Measurements from ENCODE around the gene IQGAP3.

Gene IQGAP3

DNA sequence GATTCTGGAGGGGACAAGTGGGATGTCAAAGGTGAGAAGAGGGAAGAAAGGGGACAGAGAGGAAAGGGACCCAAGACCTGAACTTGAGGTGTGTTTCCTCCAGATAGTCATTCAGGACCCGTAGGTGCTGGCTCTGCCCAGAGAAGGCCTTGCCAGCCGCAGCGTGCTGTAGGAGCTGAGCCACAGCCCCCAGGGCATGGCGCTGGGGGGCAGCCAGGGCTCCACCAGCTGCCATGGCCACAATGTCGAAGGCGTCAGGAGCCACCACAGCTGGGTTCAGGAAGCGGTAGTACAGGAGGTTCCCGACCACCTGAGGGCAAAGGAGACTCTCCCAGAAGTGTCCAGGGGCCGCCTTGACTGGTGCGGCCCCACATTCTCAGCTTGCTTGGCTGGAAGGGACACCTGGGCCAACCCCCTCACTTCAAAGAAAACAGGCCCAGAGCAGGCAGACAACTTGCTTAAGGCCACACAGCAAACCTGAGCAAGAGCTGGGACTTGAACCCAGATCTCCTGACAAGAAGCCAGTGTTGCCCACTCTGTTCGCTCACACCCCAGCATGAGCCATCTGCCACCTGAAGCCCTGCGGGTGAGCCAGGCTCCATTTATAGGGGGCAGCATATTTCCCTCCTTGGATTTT lies 37.8 kb downstream of the IQGAP3 start:
- no peak for DNase-seq

DNA sequence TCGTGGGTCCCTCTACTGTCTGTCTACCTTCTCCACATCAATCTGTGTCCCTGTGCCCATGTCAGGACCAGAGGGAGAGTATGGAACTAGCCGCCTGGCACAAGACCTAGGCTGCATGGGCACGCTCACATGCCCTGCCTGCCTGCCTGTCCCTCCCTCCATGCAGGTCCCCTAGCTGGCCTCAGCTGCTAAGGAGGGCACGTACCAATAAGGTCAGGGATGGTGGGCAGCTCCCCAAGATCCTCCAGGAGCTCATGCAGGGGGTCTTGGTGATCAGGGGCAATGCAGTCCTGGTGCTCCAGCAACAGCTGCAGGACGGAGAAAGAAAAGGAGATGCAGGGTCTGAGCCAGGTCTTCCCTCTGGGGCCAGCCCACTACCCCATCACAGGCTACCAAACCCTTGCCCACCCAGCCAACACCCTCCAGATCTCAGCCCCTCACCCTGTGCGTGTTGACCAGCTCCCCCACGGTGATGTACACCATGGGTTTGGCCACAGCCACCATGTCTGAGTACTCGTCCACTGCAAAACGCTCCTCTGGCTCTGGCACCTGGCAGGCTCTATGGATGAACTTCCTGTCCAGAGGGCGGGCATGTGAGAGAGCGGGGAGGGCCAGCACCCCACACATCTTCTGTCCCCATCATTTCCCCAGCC lies 38.7 kb downstream of the IQGAP3 start:
- no peak for DNase-seq

DNA sequence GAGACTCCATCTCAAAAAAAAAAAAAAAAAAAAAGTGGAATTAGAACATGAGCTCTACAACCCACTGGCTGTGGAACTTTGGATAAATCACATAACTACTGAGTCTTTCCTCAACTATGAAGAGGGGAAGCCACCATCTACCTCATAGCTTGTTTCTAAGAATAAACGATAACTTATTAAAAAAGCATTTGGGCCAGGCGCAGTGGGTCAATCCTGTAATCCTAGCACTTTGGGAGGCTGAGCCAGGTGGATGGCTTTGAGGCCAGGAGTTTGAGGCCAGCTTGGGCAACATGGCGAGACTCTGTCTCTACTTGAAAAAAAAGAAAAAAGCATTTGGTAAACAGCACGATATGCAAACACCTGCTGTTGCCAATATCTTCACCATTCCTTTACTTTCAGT lies 40.0 kb downstream of the IQGAP3 start:
- DNase-seq = no peak

DNA sequence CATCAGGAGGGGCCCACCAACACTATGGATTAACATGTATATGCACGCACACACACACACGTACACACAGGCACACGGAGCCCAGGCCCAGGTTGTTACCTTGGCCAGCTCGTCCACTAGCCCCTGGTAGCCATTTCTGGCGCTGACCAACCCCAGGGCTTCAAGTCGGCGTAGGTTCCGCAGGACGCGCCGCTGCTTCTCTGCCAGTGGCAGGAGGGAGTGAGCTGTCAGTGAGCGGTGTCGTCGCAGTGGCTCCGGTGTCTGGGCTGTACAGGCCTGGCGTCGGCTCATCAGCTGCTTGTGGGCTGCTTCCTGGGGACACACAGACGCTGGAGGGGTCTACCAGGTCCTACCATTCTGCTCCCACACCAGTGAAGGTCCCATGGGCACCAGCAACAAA lies 42.4 kb downstream of the IQGAP3 start:
- DNase-seq = no peak

DNA sequence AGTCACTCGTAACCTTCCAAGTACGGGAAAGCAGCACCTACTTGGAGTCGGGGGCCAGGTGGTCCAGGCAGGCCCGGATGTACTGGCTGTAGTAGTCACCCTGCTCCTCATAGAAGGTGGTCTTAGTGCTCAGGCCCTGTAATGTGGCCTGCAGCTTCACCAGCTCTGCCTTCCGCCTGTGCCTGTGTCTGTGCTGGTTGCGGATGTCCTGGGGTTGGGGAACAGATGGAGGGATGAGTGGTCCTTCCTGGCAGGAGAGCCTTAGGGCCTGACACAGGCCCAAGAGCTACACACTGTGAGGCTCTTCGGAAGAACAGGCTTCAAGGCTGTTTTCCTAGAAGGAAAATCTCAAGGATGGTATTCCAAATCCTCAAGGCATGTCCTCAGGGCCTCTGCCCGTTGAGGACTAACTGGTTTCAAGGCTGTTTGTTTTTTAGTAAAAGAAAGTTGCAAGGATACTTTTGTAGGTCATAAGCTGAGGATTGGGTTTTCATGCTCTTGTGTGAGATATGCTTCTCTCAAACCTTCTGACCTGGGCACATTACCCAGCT lies 43.4 kb downstream of the IQGAP3 start:
- DNase-seq = no peak

DNA sequence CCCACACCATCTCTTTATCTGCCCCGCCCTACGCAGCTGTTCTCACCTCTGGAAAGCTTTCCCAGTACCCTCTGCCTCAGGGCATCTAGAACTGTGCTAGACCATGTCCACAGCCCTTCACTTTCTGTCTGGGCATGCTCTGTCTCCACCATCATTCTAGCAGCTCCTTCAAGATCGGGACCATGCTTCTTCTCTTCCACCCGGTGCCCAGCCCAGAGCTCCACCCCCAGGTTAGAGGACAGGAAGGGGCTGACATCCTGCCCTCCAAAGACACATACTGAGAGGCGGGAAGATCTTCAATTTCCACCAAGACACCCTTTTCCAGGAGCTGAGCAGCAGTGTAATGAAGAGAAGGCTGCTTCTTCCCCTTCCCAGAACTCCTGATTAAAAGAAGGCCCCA lies 44.1 kb downstream of the IQGAP3 start:
- no peak for DNase-seq

DNA sequence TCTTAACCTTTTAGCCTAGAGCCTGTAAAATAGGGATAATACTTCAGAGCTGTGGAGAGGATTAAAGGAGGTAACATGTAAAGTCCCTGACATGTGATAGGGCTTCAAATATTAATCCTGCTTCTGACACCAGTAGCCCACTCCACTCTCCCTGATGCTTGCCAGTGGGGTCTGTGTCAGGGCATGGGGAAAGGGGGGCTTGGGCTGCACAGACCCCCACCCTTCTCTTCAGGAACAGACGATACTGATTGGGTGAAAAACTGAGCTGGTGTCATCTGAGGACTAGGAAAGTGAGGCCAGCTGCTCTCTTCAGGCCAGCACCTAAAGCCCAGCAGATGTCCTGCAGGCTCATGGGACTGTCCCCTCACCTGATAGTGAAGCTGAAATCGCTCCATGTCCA lies 44.8 kb downstream of the IQGAP3 start:
- DNase-seq = no peak

DNA sequence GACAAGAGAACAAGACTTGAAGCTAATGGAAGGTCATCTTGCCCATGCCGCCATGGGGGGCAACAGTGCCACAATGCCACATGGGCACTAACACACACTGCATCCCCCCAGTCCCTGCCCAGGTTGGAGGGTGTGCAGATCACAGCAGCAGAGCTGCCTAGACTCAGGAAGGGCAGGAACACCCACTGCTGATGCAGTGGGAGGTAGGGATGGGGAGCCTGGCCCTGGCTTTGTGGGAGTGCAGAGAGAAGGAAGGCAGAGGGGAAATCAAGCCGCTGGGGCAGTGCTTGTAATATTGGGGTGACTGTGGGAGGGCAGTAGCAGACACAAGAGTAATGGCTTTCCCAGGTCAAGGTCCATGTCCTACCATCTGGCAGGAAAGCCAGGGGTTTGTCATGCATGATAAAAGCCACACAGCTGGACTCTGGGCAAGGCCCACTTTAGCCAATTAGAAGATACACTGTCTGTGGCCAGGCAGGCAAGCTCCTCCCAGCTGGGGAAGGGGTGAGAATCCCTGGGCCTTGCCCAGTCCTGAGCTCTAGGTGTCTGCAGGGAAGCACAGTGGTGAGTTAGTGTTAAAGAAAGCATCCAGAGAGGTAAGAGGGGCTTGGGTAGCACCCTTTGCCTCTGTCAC lies 46.4 kb downstream of the IQGAP3 start:
- DNase-seq = no peak

DNA sequence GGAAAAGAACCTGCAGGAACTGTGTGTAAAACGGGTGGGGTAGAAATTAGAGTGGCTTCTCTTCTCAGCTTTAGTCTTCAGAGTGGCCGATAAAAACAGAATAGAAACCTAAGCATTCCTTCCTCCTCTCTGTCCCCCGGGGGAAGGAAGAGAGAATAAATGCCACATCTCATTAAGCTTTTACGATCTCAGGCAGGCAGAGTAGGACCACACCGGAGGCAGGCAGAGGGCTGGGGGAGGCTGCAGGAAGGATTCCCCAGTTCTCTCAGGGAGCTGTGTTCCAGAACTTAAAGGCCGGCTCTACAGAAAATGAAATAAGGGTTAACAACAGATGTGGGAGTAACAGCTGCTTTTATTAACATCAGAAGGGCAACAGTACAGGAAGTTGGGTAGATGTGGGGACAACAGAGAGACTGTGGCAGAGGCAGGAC lies 47.3 kb downstream of the IQGAP3 start:
- DNase-seq = peak; percentile 66

DNA sequence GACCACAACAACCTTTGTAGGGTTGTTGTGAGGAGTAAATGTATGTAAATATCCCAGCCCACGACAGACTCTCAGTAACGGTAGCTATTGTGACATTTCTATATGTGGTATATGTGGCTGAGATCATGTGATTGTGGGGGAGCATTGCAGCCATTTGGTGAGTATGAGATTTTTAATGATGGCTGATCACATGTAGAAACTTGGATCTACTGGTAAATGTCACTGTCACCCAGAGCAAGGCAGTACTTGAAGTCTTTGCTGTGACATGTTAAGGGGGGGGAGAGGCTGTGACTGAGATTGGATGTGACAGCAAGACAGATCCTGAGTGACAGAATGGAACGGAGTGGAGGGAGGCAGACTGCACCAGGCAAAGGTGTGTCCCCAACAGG lies 47.9 kb downstream of the IQGAP3 start:
- peak; percentile 85 for DNase-seq

DNA sequence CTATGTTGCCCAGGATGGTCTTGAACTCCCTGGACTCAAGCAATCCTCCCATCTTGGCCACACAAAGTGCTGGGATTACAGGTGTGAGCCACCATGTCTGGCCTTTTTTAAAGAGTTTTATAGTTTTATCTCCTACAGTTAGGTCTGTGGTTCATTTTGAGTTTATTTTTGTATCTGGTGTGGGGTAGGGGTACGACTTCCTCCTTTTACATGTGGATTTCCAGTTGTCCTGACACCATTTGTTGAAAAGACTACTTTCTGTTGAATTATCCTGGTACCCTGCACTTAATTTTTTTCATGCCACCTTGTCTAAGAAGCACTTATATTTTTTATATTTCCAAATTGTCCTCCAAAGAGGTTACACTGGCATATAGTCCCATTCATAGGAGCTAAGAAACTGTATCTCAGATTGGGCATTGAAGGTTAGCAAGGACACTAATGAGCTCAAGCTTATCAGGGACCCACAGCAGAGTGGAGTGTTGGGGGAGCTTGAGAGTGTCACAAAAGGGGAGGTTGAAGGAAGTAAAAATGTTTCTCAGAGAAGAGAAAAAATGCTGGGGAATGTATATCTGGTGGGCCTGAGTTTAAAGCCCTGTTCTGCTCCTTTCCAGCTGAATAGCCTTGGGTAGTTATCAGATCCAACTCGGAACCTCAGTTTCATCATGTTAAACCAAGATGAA lies 48.4 kb downstream of the IQGAP3 start:
- DNase-seq = no peak

DNA sequence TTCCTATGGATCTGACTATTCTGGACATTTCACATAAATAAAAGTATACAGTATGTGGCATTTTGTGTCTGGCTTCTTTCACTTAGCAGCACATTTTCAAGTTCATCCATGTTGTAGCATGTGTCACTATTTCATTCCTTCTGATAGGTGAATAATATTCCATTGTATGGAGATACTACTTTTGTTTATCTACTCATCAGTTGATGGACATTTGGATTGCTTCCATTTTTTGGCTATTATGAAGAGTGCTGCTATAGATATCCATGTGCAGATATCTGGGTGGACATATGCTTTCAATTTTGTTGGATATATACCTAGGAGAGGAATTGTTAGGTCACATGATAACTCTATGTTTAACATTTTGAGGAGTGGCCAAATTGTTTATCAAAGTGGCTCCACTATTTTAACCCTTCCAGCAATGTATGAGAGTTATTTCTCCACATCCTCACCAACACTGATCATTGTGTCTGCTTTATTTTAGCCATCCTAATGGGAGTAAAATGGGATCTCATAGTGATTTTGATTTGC lies 49.9 kb downstream of the IQGAP3 start:
- DNase-seq = no peak

DNA sequence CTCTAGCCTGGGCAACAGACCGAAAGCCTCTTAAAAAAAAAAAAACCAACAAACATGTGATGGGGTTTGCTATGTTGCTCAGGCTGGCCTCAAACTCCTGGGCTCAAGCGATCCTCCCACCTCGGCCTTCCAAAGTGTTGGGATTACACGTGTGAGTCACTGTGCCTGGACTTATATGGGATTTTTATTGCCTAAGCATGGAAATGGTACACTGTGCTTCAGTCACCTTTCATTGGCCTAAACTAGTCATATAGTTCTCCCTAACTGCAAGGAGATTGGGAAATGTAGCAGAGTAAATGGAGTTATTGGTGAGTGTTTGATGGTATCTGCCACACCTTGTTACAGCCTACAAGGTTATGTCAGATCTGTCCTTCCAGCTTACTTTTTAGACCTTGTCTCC lies 54.6 kb downstream of the IQGAP3 start:
- DNase-seq = no peak

DNA sequence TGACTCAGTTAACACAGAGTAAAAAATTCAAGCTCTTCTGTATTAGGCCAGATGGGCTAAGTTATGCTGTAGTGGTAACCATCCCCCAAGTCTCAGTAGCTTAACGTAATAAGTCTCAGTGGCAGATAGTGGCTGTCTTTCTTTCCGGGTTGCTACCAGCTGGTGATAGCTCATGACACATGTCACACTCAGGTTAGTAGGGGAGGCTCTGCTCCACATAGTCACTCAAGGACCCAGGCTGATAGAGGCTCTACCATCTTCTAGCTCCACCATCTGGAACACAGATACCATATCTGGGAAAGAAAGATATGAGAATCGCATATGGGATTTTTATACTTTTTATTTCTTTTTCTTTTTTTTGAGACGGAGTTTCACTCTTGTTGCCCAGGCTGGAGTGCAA lies 55.5 kb downstream of the IQGAP3 start:
- no peak for DNase-seq

DNA sequence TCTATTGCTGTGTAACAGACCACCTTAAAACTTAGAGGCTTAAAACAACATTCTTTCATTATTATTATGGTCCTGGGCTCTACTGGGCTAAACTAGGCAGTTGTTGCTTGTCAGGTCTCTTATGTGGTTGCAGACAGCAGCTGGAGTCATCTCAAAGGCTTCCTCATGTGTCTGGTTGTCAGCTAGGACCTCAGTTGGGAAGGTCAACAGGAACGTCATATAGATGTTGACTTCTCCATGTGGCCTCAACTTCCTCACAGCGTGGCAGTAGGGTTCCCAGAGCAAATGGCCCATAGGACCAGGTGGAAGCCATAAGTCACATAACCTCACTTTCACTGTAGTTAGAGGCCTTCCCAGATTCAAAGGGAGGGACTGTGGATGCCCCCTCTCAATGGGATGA lies 56.4 kb downstream of the IQGAP3 start:
- peak; percentile 73 for DNase-seq

DNA sequence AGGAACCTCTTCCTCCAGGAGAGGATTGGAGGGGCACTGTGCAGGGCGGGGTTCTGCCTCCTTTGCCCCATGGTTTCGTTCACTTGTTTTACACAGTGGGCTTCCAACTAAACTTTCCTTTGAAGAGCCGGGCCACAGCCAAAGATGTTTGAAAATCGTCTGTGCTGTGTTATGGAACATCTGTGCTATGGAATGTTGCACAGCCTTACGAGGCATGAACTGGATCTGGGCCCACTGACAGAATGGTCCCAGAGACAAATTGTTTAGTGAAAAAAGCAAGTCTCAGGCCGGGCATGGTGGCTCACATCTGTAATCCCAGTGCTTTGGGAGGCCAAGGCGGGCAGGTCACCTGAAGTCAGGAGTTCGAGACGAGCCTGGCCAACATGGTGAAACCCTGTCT lies 59.2 kb downstream of the IQGAP3 start:
- DNase-seq = no peak

DNA sequence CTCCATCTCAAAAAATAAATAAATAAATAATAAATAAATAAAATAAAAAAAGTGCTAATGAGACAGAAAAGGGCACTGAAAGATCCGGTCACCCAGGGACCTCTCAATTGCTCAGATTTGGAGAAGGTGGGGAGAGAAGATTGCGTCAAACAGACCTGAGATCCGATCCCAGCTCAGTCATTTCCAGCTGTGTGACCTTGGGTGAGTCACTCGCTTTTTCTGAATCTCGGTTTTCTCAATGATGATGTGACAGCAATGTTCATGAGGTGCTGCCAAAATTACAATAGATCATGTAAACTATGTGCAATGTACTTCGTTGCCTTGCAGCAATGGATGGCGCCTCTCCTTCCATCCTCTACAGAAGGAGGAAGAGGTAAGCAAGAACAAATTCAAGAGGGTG lies 60.7 kb downstream of the IQGAP3 start:
- DNase-seq = peak; percentile 83

DNA sequence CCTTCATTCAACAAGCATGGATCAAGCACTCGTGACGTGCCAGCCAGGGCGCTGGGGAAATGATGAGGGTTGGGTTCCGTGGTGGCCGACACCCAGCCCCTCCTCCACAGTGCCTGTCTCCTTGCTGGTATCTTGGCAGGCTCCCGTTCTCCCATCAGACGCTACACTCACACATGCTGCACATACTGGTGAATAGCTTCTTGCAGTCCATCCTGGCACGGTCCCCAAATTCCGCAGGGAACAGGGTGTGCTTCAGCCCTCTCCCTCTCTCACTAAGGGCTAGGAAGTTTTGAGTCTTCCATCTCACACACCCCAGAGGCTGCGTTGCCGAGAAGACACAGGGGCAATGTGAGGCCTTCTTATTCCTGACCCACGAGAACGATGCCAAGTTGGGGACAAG lies 61.7 kb downstream of the IQGAP3 start:
- DNase-seq = no peak

DNA sequence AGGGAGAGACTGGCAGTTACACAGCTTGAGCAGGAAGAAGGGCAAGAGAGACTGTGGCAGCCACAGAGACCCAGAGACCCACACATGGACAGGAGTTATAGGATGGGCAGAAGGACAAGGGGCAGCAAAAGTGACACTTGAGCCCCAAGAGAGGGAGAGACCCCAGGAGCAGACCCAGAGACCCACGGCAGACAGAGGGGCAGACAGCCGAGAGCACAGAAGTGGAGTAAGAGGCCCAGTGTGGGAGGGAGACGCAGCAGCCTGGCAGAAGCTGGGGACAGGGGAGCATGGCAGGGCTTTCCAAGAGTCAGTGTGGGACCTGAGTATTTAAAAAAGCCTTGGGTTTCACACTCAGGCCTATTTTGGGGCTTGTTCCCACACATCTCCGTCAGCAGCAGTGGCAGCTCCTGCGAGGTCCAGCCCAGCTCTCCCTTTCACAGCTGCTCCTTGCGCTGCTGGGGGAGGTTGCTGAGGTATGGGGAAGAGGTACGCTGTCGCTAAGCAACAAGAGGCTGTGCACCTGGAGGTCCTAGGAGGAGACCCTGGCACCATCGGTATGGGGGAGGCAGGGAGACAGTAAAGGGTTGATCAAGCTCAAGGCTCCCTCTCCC lies 62.8 kb downstream of the IQGAP3 start:
- DNase-seq = no peak

DNA sequence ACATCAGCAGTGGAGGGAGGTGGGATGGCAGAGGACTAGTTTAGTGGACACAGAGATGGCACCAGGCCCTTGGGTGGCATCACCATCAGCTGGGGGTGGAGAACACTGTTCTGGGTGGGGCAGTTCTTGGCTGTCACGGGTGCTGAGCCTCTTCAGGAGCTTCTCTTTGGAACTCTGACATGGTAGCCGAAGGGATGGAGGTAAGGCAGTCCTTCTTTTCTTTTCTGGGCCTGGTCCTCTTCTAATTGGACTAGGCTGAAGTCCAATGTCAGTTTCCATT lies 63.5 kb downstream of the IQGAP3 start:
- no peak for DNase-seq

DNA sequence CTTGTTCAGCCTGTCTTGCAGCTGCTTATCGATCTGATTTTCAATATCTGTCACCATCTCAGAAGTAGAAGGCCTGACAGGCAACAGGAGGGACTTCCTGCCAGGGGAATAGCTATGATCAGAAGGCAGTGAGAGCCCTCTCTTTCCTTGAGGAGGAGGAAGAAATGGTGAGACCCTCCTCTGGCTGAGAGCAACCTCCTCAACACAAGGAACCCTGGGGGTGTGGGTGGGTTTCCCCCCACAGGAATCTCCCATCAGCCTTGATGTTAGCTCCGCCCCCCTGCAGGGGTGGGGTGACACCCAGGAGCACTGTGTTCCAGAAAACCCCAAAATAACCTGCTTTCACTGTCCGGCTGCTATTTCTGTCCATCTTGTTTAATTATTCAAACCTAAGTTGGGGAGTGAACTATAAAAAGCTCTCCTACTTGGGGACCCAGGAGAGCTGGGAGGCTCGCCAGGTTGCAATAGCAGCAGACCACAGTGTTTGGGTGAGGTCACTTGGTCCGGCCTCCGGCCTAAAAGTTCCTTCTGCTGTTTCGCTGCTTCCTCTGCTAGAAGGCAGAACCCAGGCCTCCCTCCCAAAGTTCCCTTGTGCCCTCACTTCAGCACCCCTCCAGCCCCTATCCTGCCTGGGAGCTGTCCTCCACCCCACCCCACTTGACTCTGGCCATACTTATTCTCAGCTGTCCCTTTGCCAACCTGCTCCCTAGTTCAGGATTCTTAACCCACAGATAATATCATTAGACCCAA lies 64.0 kb downstream of the IQGAP3 start:
- peak; percentile 65 for DNase-seq

DNA sequence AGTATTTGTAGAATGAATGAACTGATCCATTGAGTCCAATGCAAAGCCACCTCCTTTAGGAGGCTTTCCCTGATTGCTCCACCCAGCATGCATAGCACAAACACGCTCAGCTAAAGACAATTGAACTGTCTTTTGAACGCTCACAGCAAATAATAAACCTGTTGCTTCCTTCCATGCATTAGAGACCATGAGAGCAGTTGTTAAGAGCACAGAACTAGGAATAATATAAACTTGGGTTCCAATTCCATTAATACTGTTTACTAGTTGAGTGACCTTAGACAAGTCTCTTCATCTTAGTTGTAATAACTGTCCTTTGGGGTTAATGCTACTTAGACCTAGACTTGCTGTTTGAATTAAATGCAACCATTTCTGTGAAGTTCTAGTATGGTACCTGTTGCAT lies 65.9 kb downstream of the IQGAP3 start:
- DNase-seq = no peak

All from inflammatory macrophage treated with lipopolysaccharide for 4 hours (primary cell).